HepG2 (cell line): Measurements from ENCODE around the gene RTBDN. TPM values are rescaled to one million over a fixed set of nuclear protein-coding genes. Genes with fewer than 3 reads are reported as not detected.

ENCODE experiments used
- ATAC-seq: fragments of 200-7000 bp; cut with Tn5 transposase; 3 replicates; pipeline ENCODE4 v1.9.1; 2020; ENCODE audit warnings: mild to moderate bottlenecking, moderate library complexity
- BruUV-seq: library from RNA; stranded (reverse); fragments of 400-500 nt; replicated peaks from 2 replicates; lab custom pipeline; 2021; lab: Mats Ljungman, UMichigan
- CTCF ChIA-PET: fragments of 300-600 bp; formaldehyde crosslinking; extraction: SDS; loops from one replicate; lab custom pipeline; 2021; ENCODE audit warnings: low total read pairs, inconsistent platforms, low intra/inter-chr PET ratio; lab: Yijun Ruan, JAX
- POLR2A ChIA-PET: fragments of 350-600 bp; sonication (Branson Sonifier 250); formaldehyde crosslinking; loops from one replicate; lab custom pipeline; 2020; ENCODE audit warnings: antibody characterized with exemption, inconsistent platforms; lab: Yijun Ruan, JAX
- DNase-seq: peaks from one replicate; pipeline ENCODE4 v3.0.0-alpha.2; 2015; ENCODE audit warnings: low spot score
- FAIRE-seq: peaks from 3 replicates; lab custom pipeline; 2011; peaks lifted over from hg19 to GRCh38; lab: Jason Lieb, UNC
- H2AFZ ChIP-seq: one replicate; pipeline ENCODE4 v1.6.1; 2011; ENCODE audit warnings: low read length, inconsistent platforms
- H3K27ac ChIP-seq: fragments of 300-600 bp; 3 replicates; pipeline ENCODE4 v1.8.0; 2011; ENCODE audit warnings: mixed run types, mild to moderate bottlenecking, mixed read lengths, low read length, inconsistent platforms; ENCODE audit not compliant: insufficient read depth; ENCODE audit errors: extremely low read length
- H3K27me3 ChIP-seq, 2 experiments: fragments of 200-600 bp in 1 of 2; 2 replicates in 1 of 2; 3 replicates in 1 of 2; pipeline versions ENCODE4 v1.6.0 to v1.8.0; 2011; ENCODE audit warnings: low read length in 2 of 2, mild to moderate bottlenecking in 2 of 2, moderate library complexity in 2 of 2, inconsistent platforms in 1 of 2; ENCODE audit not compliant: insufficient read depth in 2 of 2, control insufficient read depth in 1 of 2
- H3K36me3 ChIP-seq, 2 experiments: fragments of 200-600 bp in 1 of 2; replicated peaks in 1 of 2; 2 replicates in 1 of 2; 3 replicates in 1 of 2; pipeline versions ENCODE4 v1.5.1 to v1.8.0; 2011; ENCODE audit warnings: low read length in 2 of 2, inconsistent platforms in 1 of 2; ENCODE audit not compliant: insufficient read depth in 2 of 2, control insufficient read depth in 1 of 2
- H3K4me1 ChIP-seq: 2 replicates; pipeline ENCODE4 v1.5.1; 2012; ENCODE audit warnings: low read length, inconsistent platforms; ENCODE audit not compliant: insufficient read depth
- H3K4me2 ChIP-seq: 2 replicates; pipeline ENCODE4 v1.6.0; 2011; ENCODE audit warnings: low read depth, low read length, inconsistent platforms
- H3K4me3 ChIP-seq, 3 experiments: fragments of 200-600 bp in 1 of 3; sonication (generic), shearing (Covaris generic) in 1 of 3; replicated peaks in 1 of 3; 2 replicates each; pipeline ENCODE4 v1.5.1; 2011 to 2016; ENCODE audit warnings: low read length in 3 of 3, inconsistent platforms in 2 of 3, low read depth in 2 of 3, mild to moderate bottlenecking in 2 of 3, control low read depth in 1 of 3, mixed read lengths in 1 of 3; ENCODE audit not compliant: insufficient read depth in 1 of 3
- H3K79me2 ChIP-seq: one replicate; pipeline ENCODE4 v1.6.1; 2011; ENCODE audit warnings: low read length, inconsistent platforms; ENCODE audit not compliant: insufficient read depth
- H3K9ac ChIP-seq: 2 replicates; pipeline ENCODE4 v1.6.0; 2011; ENCODE audit warnings: mild to moderate bottlenecking, low read depth, low read length, inconsistent platforms; ENCODE audit not compliant: insufficient read depth
- H3K9me3 ChIP-seq: 2 replicates; pipeline ENCODE4 v1.5.1; 2012; ENCODE audit warnings: mild to moderate bottlenecking, low read length
- H4K20me1 ChIP-seq: 2 replicates; pipeline ENCODE4 v1.6.0; 2011; ENCODE audit warnings: inconsistent platforms, mild to moderate bottlenecking, low read length, moderate library complexity; ENCODE audit not compliant: insufficient read depth
- FOXK1 ChIP-seq: sonication (generic); formaldehyde crosslinking; IDR thresholded peaks from 2 replicates; pipeline ENCODE4 v1.4.0; 2020; ENCODE audit warnings: low read depth, missing genetic modification reagents, borderline replicate concordance
- HDAC1 ChIP-seq: sonication (generic); formaldehyde crosslinking; IDR thresholded peaks from 2 replicates; pipeline ENCODE4 v1.5.1; 2020; ENCODE audit warnings: mild to moderate bottlenecking, missing genetic modification reagents
- KDM5A ChIP-seq: fragments of 200-600 bp; sonication (generic); IDR thresholded peaks from 2 replicates; pipeline ENCODE4 v1.7.0; 2018; ENCODE audit warnings: antibody characterized with exemption, mild to moderate bottlenecking, low read length, borderline replicate concordance
- MAFG ChIP-seq: sonication (generic); formaldehyde crosslinking; IDR thresholded peaks from 2 replicates; pipeline ENCODE4 v1.5.1; 2020; ENCODE audit warnings: mild to moderate bottlenecking, missing genetic modification reagents
- POGZ ChIP-seq: sonication (generic); formaldehyde crosslinking; IDR thresholded peaks from 2 replicates; pipeline ENCODE4 v1.4.0; 2020; ENCODE audit warnings: mild to moderate bottlenecking, missing genetic modification reagents
- RORA ChIP-seq: sonication (generic); formaldehyde crosslinking; IDR thresholded peaks from 2 replicates; pipeline ENCODE4 v1.5.0; 2020; ENCODE audit warnings: mild to moderate bottlenecking, missing genetic modification reagents, moderate library complexity
- SMAD9 ChIP-seq: sonication (generic); formaldehyde crosslinking; IDR thresholded peaks from 2 replicates; pipeline ENCODE4 v1.5.1; 2020; ENCODE audit warnings: mild to moderate bottlenecking, missing genetic modification reagents
- TEAD3 ChIP-seq: optimal IDR thresholded peaks from 2 replicates; pipeline ENCODE3; 2016; ENCODE audit warnings: borderline replicate concordance
- ZFAT ChIP-seq: sonication (generic); formaldehyde crosslinking; conservative IDR thresholded peaks from 2 replicates; pipeline ENCODE4 v1.8.1; 2023; ENCODE audit warnings: missing genetic modification reagents, inconsistent platforms
- ZNF263 ChIP-seq: sonication (generic); formaldehyde crosslinking; IDR thresholded peaks from 2 replicates; pipeline ENCODE4 v1.4.0; 2020; ENCODE audit warnings: missing genetic modification reagents
- ZNF34 ChIP-seq: sonication (generic); formaldehyde crosslinking; IDR thresholded peaks from 2 replicates; pipeline ENCODE4 v1.4.0; 2020; ENCODE audit warnings: mild to moderate bottlenecking, missing genetic modification reagents, borderline replicate concordance
- ZNF510 ChIP-seq: sonication (generic); formaldehyde crosslinking; IDR thresholded peaks from 2 replicates; pipeline ENCODE4 v1.4.0; 2020; ENCODE audit warnings: low read depth, mild to moderate bottlenecking, missing genetic modification reagents
- ZNF713 ChIP-seq: sonication (generic); formaldehyde crosslinking; IDR thresholded peaks from 2 replicates; pipeline ENCODE4 v1.4.0; 2020; ENCODE audit warnings: mild to moderate bottlenecking, missing genetic modification reagents
- ZNF782 ChIP-seq: sonication (generic); formaldehyde crosslinking; IDR thresholded peaks from 2 replicates; pipeline ENCODE4 v1.4.0; 2020; ENCODE audit warnings: missing genetic modification reagents, mild to moderate bottlenecking, borderline replicate concordance
- WGBS: methylation state at CpG from one replicate; pipeline ENCODE4 v1.1.6; 2017; ENCODE audit warnings: low lambda C conversion rate; 5-methylcytosine and 5-hydroxymethylcytosine counted together
- in situ Hi-C: cut with HindIII; loops from 2 replicates; pipeline ENCODE4 v1.10.0; 2017; ENCODE audit warnings: low pct_unique_long_range_greater_than_20kb; ENCODE audit not compliant: extremely low pct_ligation_motif_present
- intact Hi-C: fragments of 100-400 bp; cut with micrococcal nuclease; formaldehyde crosslinking; loops from one replicate; pipeline ENCODE4 v1.10.0; 2022; ENCODE audit not compliant: unreplicated experiment
- polyA plus RNA-seq, 8 experiments: library from polyadenylated mRNA; depleted of rRNA in 3 of 8; stranded (reverse) in 7 of 8; unstranded in 1 of 8; fragments of >200 nt; fragmentation: Illumina TruSeq in 4 of 8; extraction: Trizol in 4 of 8; gene quantifications; 2 replicates each; pipeline versions ENCODE4 v1.2.1 to v1.2.3, GENCODE V29; 2011 to 2016; ENCODE audit warnings: low read depth in 4 of 8, missing spikeins in 1 of 8, mixed read lengths in 1 of 8; ENCODE audit not compliant: insufficient read depth in 1 of 8
- total RNA-seq, 5 experiments: library from RNA; depleted of rRNA; stranded (reverse); fragments of >200 nt; fragmentation: Illumina TruSeq; extraction: Trizol; gene quantifications; 2 replicates each; pipeline ENCODE4 v1.2.3, GENCODE V29; 2016; ENCODE audit warnings: low read depth in 1 of 5
- TF ChIP-seq, protein P1 (sequence below): sonication (generic); formaldehyde crosslinking; IDR thresholded peaks from 2 replicates; pipeline ENCODE4 v1.8.0; 2022; ENCODE audit warnings: missing genetic modification reagents, mild to moderate bottlenecking, borderline replicate concordance
- TF ChIP-seq, protein P2 (sequence below): sonication (generic); formaldehyde crosslinking; IDR thresholded peaks from 2 replicates; pipeline ENCODE4 v1.4.0; 2020; ENCODE audit warnings: mild to moderate bottlenecking, missing genetic modification reagents
- TF ChIP-seq, protein P3 (sequence below), 2 experiments: IDR thresholded peaks; 2 replicates each; pipeline ENCODE4 v1.6.1; 2011 to 2012; ENCODE audit warnings: low read length in 2 of 2, borderline replicate concordance in 1 of 2, low read depth in 1 of 2, mild to moderate bottlenecking in 1 of 2, moderate library complexity in 1 of 2

RTBDN gene
- total and polyA plus RNA-seq, 2 of the 13 experiments (the other 11 are each of a cell fraction or from before 2014, with no cell fraction given): 0.27 to 0.48 TPM

DNA sequence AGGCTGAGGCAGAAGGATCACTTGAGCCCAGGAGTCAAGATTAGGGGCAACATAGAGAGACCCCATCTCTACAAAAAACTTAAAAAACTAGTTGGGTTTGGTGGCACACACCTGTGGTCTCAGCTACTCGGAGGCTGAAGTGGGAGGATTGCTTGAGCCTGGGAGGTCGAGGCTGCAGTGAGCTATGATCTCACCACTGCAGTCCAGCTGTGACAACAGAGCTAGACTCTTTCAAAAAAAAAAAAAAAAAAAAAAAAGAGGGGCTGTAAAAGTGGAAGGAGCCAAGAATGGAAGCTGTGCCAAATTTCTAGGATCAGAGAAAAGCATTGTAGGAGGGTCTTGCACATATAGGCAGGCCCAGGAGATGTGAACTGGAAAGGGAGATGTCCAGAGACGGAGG lies 37.3 kb upstream of the RTBDN start:
- intact Hi-C loops (no loop called here), in situ Hi-C loops (no loop called here)
- no peak overlapping the region for H3K27ac ChIP-seq
- ChIA-PET POLR2A (interaction anchor here (0.6 to 1.4 kb wide), 3 partner anchors 13 to 66 kb away, joined by 3 read pairs; partner anchors contain the start of gene GCDH), CTCF (no interaction called here)
- no peaks in the 10 kb centered on the region for H3K9me3 ChIP-seq
- no peak overlapping the region for H3K4me2 ChIP-seq
- no peaks in the 10 kb centered on the region for H3K4me1 ChIP-seq
- no peaks in the 10 kb centered on the region for H3K27me3 ChIP-seq
- DNase-seq: no peak
- BruUV-seq: no TSS peak
- TF ChIP-seq ZFAT (no peak), TEAD3 (CRISPR knock-in tag) (no peak), ZNF510 (CRISPR knock-in tag) (no peak), SMAD9 (no peak), MAFG (CRISPR knock-in tag) (no peak), ZNF713 (CRISPR knock-in tag) (no peak), ZNF34 (CRISPR knock-in tag) (no peak), KDM5A (no peak), HDAC1 (CRISPR knock-in tag) (no peak), FOXK1 (CRISPR knock-in tag) (no peak), RORA (CRISPR knock-in tag) (no peak), ZNF263 (no peak), ZNF782 (CRISPR knock-in tag) (no peak), POGZ (CRISPR knock-in tag) (no peak)
- TF ChIP-seq, protein P1, sequence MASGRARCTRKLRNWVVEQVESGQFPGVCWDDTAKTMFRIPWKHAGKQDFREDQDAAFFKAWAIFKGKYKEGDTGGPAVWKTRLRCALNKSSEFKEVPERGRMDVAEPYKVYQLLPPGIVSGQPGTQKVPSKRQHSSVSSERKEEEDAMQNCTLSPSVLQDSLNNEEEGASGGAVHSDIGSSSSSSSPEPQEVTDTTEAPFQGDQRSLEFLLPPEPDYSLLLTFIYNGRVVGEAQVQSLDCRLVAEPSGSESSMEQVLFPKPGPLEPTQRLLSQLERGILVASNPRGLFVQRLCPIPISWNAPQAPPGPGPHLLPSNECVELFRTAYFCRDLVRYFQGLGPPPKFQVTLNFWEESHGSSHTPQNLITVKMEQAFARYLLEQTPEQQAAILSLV: no peak
- TF ChIP-seq, protein P2, sequence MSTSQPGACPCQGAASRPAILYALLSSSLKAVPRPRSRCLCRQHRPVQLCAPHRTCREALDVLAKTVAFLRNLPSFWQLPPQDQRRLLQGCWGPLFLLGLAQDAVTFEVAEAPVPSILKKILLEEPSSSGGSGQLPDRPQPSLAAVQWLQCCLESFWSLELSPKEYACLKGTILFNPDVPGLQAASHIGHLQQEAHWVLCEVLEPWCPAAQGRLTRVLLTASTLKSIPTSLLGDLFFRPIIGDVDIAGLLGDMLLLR (CRISPR knock-in tag): no peak
- TF ChIP-seq, protein P3, sequence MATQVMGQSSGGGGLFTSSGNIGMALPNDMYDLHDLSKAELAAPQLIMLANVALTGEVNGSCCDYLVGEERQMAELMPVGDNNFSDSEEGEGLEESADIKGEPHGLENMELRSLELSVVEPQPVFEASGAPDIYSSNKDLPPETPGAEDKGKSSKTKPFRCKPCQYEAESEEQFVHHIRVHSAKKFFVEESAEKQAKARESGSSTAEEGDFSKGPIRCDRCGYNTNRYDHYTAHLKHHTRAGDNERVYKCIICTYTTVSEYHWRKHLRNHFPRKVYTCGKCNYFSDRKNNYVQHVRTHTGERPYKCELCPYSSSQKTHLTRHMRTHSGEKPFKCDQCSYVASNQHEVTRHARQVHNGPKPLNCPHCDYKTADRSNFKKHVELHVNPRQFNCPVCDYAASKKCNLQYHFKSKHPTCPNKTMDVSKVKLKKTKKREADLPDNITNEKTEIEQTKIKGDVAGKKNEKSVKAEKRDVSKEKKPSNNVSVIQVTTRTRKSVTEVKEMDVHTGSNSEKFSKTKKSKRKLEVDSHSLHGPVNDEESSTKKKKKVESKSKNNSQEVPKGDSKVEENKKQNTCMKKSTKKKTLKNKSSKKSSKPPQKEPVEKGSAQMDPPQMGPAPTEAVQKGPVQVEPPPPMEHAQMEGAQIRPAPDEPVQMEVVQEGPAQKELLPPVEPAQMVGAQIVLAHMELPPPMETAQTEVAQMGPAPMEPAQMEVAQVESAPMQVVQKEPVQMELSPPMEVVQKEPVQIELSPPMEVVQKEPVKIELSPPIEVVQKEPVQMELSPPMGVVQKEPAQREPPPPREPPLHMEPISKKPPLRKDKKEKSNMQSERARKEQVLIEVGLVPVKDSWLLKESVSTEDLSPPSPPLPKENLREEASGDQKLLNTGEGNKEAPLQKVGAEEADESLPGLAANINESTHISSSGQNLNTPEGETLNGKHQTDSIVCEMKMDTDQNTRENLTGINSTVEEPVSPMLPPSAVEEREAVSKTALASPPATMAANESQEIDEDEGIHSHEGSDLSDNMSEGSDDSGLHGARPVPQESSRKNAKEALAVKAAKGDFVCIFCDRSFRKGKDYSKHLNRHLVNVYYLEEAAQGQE (IDR thresholded peaks at IDR 0.05; ENCODE audit: borderline replicate concordance in 1 of 2, low read depth in 1 of 2, low read length in 2 of 2): no peak
- TF ChIP-seq, all 625 proteins: peak for 0
- Histone ChIP-seq H2AFZ (no peak overlapping the region), H3K4me3 (no peak overlapping the region), H4K20me1 (no peaks in the 10 kb centered on the region), H3K36me3 (no peaks in the 10 kb centered on the region), H3K79me2 (no peaks in the 10 kb centered on the region), H3K9ac (no peak overlapping the region)
- no peak for FAIRE-seq
- WGBS: 54% methylated on average over 3 of the region's 3 CpGs
- ATAC-seq: no peak
